Hepatocyte (in vitro differentiated cells): Measurements from ENCODE around the gene RIF1.

Experiments
- EZH2 ChIP-seq: fragments of 200-600 bp; sonication (generic); IDR thresholded peaks from 2 replicates; pipeline ENCODE4 v1.6.1; 2016; ENCODE audit warnings: antibody characterized with exemption, mild to moderate bottlenecking, borderline replicate concordance
- TF ChIP-seq, protein P1 (sequence below): fragments of 200-600 bp; sonication (generic); IDR thresholded peaks from 2 replicates; pipeline ENCODE4 v1.5.1; 2016; ENCODE audit warnings: antibody characterized with exemption, mild to moderate bottlenecking; ENCODE audit not compliant: poor library complexity

DNA sequence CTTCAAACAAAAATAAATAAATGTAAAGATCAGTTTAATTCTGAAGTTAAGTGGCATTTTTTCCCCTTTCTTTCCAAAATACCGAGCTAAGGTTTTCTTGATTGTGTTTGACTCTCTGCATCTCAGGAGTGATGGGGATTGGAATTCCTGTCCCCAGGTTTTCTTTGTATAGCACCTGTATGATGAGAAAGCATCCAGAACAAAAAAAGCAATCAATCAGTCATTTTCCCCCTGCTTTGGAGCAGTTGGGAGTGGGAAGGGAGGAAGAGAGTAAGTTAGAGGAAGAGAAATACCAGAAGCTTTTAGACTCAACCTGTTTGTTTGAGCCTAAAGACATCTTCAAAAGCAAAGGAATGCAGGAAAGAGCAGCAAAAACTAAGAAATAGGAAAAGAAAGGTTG, 88.5 kb downstream of the RIF1 start:
- TF ChIP-seq, protein P1, sequence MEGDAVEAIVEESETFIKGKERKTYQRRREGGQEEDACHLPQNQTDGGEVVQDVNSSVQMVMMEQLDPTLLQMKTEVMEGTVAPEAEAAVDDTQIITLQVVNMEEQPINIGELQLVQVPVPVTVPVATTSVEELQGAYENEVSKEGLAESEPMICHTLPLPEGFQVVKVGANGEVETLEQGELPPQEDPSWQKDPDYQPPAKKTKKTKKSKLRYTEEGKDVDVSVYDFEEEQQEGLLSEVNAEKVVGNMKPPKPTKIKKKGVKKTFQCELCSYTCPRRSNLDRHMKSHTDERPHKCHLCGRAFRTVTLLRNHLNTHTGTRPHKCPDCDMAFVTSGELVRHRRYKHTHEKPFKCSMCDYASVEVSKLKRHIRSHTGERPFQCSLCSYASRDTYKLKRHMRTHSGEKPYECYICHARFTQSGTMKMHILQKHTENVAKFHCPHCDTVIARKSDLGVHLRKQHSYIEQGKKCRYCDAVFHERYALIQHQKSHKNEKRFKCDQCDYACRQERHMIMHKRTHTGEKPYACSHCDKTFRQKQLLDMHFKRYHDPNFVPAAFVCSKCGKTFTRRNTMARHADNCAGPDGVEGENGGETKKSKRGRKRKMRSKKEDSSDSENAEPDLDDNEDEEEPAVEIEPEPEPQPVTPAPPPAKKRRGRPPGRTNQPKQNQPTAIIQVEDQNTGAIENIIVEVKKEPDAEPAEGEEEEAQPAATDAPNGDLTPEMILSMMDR = no peak
- no peak for TF ChIP-seq EZH2
